Measurements from ENCODE around the gene RING1.
A peak's percentile ranks its signal among the peaks of the same experiment; 100 is the strongest.
"Not testable (repeated sequence)": the region's sequence is repeated elsewhere in the genome, so short reads cannot be mapped to it uniquely, and the experiment has no call there.

RING1 gene

DNA sequence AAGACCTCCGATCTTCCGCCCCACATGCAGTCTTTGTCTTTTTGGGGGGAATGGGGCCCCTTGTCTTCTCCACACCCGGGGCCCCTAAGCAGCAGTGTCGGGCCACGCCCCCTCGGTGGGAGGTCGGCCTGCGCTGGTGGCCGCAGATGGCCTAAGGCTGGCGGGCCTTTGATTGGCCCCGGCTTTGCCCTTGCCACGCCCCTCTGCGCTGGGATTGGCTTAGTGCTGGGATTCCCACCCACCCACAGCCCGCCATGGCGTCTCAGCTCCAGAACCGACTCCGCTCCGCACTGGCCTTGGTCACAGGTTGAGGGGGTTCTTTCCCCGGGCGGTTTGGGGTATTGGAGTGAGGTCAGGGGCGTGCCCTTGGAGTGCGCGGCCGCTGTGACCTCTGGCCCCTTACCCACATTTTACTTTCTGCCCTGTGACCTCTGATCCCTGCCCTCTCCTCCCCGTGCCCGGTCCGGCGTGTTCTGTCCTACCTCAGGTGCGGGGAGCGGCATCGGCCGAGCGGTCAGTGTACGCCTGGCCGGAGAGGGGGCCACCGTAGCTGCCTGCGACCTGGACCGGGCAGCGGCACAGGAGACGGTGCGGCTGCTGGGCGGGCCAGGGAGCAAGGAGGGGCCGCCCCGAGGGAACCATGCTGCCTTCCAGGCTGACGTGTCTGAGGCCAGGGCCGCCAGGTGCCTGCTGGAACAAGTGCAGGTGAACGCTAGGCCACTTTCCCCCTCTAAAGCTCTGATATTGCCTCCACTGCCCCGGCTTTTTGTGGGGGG, 3.7 kb upstream of the RING1 start, which contains the start of gene HSD17B8:
Gene HSD17B8, plus strand, starts transcription at position 241 of the 776 bp plus-strand sequence. Its CDS starts 14 bp downstream, at position 255.
- DNase-seq (ENCODE audit: low read depth, low spot score), result no peak
- H3K27ac ChIP-seq, result peak within 1 kb of the TSS; percentile 86

DNA sequence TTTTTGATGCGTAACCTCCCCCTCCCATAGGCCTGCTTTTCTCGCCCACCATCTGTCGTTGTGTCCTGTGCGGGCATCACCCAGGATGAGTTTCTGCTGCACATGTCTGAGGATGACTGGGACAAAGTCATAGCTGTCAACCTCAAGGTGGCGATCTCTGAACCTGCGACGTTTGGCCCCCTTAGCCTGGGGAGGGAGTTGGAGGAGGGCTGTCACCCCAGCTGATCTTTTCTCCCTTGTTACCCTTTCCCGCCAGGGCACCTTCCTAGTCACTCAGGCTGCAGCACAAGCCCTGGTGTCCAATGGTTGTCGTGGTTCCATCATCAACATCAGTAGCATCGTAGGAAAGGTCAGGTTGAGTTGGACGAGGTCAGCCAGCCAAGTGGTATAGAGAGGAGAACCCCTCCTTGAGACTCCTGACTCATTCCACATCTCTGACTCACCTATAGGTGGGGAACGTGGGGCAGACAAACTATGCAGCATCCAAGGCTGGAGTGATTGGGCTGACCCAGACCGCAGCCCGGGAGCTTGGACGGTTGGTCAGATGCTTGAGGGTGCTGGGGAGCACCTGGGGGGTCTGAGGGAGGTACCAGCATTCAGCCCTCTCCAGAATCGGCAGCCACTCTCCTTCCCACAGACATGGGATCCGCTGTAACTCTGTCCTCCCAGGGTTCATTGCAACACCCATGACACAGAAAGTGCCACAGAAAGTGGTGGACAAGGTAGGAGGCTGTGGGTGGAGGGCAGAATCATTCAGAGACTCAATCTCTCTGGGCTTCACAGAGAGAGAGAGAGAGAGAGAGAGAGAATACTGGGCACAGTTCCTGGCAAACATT, 2.9 kb upstream of the RING1 start:
- no peak for DNase-seq (ENCODE audit: low read depth, low spot score)
- H3K27ac ChIP-seq, result peak overlapping the region; percentile 86

DNA sequence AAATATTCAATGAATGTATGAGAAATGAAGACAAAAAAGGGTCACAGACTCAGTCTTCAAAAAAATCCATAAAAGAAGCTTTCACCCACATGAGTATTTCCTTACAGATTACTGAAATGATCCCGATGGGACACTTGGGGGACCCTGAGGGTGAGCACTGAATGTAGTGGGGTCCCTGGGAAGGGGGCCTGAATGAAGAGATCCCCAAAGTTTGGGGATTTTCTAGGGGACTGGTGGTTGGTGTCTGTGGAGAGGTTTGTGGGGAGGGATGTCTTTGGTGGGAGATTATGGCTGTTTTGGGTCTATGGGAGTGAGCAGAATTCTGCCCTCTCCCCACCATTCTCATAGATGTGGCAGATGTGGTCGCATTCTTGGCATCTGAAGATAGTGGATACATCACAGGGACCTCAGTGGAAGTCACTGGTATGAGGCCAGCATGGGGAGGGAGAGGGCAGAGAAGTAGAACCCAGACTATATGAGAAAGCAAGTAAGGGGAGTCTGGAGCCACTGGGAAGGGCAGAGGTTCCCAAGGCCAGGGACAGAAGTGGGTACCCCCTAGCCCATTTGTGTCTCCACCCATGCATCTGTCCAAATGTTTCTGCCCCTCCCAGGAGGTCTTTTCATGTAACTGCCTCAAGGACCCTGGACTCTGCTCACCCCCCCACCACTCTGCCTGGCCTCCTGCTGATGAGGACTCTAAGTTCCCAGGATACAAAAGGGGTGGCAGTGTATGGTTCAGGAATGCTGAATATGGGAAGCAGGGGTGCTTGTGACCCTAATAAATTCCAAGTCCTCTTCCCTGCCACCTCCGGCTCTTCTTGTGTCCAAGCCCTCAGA, 2.1 kb upstream of the RING1 start:
- no peak for DNase-seq (ENCODE audit: low read depth, low spot score)
- peak overlapping the region; percentile 86 for H3K27ac ChIP-seq

DNA sequence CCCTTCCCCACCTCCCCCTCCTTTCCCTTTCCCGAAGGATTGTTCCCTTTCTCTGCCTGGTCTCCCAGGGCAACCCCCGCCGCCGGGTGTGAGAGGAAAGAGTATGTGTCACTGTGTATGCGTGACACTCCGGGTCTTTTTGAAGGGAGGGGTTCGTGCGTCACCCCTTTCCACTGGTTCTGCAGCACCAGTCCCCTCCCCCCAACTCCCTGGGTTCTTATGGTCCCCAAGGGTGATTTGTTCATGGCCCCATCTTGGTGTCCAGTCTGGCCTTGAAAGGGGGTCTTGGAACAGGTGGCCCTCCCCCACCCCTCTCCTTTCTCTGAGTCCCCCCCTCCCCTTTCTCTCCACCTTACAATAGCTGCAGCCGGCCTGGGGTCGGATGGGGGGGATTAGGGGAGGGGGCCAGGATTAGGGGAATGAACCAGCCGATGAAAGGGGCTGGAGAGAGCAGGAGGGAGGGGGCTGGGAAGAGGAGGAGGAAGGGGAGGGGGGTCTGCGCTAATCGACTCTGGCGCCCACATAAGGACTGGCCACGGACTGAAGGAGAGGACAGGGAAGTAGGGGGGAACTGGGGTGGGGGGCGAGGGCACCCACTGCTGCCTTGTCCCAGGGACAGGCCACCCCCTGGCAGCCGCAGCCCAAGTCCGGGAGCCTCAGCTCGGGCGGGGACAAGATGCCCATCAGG, 1.3 kb upstream of the RING1 start:
- DNase-seq (ENCODE audit: low read depth, low spot score), result no peak
- peak overlapping the region; percentile 86 for H3K27ac ChIP-seq

DNA sequence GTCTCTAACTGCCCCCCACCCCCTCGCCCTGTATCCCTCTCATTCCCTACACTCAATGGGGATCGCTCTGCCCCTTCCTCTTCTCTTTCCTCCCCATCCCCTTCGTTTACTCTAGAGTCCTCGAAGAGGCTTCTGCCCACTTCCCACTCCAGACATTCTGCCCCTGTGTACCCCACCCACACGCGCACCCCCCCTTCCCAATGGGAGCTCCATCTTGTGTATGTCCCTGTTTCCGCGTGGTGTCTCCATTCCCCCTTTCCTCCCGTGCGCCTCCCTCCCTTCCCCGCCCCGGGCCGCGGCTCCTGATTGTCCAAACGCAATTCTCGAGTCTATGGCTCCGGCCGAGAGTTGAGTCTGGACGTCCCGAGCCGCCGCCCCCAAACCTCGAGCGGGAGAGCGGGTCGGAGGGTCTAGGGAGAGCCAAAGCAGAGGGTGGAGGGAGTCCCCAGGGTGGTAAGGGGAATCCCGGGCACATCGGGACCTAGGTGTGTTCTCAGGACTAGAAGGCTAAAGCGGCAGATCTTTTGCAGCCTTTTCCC, 679 bp upstream of the RING1 start:
- H3K27ac ChIP-seq, result peak overlapping the region; percentile 86
- DNase-seq (ENCODE audit: low read depth, low spot score), result no peak

DNA sequence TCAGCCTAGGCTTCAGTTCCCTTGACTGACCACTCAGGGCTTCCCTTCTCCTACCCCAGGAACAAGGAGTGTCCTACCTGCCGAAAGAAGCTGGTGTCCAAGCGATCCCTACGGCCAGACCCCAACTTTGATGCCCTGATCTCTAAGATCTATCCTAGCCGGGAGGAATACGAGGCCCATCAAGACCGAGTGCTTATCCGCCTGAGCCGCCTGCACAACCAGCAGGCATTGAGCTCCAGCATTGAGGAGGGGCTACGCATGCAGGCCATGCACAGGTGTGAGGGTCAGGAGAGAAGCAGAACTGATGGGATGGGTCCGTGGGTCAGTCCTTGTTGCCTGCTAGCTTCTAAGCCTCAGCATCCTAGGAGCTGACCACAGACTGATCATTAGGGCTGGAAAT, 1.6 kb downstream of the RING1 start:
- no peak overlapping the region for H3K27ac ChIP-seq
- no peak for DNase-seq (ENCODE audit: low read depth, low spot score)

DNA sequence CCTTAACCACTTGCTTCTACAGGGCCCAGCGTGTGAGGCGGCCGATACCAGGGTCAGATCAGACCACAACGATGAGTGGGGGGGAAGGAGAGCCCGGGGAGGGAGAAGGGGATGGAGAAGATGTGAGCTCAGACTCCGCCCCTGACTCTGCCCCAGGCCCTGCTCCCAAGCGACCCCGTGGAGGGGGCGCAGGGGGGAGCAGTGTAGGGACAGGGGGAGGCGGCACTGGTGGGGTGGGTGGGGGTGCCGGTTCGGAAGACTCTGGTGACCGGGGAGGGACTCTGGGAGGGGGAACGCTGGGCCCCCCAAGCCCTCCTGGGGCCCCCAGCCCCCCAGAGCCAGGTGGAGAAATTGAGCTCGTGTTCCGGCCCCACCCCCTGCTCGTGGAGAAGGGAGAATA, 2.8 kb downstream of the RING1 start:
- no peak for DNase-seq (ENCODE audit: low read depth, low spot score)
- no peak overlapping the region for H3K27ac ChIP-seq

DNA sequence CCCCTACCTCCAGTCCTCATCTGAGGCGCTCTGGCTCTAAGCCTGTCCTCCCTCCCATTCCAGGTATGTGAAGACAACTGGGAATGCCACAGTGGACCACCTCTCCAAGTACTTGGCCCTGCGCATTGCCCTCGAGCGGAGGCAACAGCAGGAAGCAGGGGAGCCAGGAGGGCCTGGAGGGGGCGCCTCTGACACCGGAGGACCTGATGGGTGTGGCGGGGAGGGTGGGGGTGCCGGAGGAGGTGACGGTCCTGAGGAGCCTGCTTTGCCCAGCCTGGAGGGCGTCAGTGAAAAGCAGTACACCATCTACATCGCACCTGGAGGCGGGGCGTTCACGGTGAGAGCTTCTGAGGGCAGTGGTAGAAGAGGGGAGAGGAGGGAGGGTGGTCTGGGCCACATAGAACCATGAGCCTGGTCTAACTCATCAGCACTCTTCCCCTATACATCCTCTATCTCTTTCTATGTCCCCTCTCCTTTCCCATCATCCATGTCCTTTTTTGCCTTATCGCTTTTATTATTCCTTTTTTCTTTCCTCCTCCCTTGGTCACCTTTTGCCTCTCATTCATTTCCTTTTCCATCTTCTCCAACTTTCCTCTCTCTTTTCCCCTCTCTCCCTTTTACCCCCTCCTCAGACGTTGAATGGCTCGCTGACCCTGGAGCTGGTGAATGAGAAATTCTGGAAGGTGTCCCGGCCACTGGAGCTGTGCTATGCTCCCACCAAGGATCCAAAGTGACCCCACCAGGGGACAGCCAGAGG, 3.5 kb downstream of the RING1 start:
- DNase-seq (ENCODE audit: low read depth, low spot score), result no peak
- H3K27ac ChIP-seq, result no peak overlapping the region

DNA sequence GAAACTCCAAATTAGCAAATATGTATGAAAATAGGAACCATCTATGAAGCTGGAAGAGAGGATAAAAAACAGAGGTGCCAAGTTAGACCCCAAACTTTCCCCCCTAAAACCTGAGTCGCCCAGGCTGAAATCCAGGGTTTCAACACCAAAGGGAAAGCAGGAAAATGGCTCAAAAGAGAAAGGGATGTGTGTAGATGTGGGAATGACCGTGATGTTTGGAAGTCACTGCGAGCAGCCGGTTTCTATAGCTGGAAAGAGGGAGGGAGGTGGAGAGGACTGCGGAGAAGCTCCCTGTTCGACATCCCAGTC, 4.5 kb downstream of the RING1 start:
- DNase-seq (ENCODE audit: low read depth, low spot score), result no peak
- H3K27ac ChIP-seq, result no peak overlapping the region

DNA sequence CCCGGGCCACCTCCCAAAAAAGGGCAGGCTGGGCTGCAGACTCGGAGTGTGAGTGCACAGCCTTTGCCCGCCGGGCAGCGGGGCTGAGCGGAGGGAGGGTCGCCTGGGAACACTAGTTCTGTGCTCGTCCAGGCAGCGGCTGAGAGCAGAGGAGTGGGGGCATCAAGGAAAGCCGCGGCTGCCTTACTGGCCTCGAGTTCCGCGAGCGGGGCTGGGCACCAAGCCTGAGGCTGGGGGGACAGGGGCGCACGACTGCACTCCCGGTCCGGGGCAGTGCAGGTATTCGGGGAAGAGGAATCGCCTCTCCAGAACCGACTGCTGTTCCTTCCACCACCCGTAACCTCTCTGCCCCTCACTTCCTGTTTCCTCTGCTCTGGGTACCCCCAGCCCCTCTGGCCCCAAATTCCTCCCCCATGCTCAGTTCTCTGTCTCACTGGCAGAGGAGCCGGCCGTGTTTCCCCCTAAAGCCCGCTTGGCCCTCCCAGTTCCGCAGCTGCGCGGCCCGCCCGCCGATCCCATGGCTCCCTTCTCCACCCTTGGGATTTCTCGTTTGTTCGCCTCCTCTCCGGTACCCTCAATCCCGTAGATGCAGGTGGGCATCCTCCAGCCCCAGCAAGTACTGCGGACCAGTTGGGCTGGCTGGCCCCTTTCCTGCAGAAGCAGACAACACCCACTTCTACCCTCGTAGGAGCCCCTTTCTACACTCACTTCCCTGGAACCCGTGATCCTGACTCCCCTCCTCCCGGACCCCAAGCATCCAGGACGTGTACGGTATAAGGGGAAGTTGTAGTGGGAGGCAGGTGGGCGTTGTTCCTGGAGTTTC, 5.1 kb downstream of the RING1 start:
- no peak overlapping the region for H3K27ac ChIP-seq
- DNase-seq (ENCODE audit: low read depth, low spot score), result no peak

DNA sequence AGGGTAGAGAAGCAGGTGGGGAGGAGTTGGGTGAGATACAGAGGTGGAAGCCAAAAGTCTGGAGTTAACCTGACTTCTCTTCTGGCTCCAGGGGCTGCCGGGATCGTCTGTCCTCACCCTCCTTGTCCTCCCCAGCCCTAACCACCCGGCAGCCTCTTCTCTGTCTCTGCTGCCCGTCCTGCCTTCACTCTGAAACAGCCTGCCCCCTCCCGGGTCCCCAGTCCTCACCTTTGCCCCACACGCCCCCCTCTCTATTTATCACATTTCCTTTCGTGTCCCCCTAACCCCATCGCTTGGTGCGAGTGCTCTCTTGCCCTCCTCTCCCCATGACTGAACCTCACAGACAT, 5.7 kb downstream of the RING1 start:
- no peak overlapping the region for H3K27ac ChIP-seq
- DNase-seq (ENCODE audit: low read depth, low spot score), result no peak

DNA sequence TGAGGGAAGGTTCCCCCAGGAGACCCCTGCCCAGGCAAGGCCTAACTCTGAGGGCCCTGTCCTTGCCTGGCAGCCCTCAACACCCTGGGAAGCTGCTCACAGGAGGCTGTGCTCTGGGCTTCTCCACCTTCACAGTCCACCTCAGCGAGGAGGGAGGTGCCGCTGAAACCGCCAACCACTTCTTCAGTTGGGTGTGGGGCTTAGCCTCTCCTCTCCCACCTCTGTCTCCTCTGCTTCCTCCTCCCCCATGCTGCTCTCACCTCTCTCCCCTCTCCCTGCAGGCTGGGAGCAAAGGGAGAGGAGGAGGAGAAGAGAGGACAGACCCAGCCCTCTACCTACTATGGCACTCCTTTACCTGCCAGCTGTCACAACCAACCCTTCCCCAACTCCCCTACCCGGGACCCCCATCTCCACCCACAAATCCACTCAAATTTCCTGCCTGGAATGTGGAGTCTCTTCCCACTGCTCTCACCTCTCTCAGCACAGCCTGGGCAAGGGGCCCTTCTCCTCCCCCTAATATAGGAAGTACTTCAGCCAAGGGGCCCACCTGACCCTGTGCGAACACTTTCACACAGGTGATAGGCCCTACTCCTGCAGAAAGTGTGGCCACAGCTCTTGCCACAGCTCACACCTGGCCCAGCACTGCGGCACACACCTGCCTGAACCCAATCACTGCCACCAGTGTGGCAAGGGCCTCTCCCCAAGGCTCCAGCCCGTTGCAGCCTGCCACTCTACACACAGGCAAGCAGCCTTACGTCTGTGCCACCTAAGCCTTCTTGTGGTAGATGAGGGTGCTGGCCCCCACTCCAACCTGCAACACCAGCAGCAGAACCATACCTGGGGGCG, 7.2 kb downstream of the RING1 start:
- no peak for DNase-seq (ENCODE audit: low read depth, low spot score)
- H3K27ac ChIP-seq, result no peak overlapping the region

DNA sequence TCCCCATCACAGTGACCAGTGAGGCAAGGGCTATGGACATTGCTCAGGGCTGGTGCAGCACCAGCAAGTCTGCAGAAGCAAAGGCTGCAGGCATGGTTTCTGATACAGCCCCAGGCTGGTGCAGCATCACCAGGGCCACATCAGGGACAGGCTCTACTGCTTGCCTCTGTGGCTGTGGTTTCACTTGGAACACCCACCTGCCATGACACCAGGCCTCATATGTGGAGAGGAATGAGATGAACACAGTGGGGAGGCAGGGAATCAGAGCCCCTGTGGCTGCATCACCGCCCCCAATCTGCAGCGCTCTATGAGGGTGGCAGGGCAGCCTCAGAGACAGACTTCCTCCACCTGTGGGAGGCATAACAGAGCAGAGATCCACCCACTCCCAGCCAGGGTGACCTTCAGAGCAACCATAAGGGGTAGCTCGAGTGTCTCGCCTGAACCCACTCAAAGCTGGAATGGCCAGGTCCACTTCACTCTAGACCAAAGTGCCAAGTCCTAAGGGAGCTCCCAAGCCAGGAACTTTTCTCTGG, 7.9 kb downstream of the RING1 start:
- H3K27ac ChIP-seq, result no peak overlapping the region
- no peak for DNase-seq (ENCODE audit: low read depth, low spot score)

DNA sequence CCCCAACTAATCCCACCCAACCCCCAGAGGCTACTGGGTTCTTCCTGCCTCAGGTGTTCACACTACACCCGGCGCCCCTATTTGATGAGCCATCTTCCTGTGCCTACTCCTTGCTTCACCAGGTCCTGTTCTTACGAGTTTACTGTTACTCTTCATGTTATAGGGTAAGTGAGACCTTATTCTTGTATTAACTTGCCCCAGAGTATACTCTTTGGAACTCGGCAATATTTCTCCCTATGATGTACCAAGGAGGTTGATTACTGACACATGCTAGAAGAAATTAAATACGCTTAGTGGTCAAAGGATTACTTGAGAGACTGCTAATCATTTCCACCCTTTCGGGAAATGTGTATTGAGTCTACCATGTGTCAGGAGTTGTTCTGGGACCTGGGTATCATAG, 8.9 kb downstream of the RING1 start:
- DNase-seq (ENCODE audit: low read depth, low spot score), result no peak
- peak overlapping the region; percentile 58 for H3K27ac ChIP-seq

DNA sequence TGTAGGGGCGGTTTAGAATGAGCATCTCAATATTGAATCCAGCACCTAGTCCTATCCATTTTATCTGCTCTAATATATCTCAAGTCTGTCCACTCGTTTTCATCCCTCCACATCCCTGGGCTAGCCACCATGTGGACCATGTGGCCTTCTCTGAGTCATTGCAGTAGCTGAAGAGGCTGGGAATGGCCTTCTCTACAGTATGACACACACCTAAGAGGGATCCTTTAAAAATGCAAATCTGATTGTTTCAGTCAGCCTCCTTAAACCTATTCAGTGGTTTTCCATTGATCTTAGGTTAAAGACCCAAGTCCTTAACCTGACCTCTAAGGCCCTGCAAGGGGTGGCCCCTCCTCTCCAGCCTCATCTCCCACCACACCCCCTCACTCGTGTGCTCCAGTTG, 9.4 kb downstream of the RING1 start:
- DNase-seq (ENCODE audit: low read depth, low spot score), result no peak
- H3K27ac ChIP-seq, result peak overlapping the region; percentile 58

DNA sequence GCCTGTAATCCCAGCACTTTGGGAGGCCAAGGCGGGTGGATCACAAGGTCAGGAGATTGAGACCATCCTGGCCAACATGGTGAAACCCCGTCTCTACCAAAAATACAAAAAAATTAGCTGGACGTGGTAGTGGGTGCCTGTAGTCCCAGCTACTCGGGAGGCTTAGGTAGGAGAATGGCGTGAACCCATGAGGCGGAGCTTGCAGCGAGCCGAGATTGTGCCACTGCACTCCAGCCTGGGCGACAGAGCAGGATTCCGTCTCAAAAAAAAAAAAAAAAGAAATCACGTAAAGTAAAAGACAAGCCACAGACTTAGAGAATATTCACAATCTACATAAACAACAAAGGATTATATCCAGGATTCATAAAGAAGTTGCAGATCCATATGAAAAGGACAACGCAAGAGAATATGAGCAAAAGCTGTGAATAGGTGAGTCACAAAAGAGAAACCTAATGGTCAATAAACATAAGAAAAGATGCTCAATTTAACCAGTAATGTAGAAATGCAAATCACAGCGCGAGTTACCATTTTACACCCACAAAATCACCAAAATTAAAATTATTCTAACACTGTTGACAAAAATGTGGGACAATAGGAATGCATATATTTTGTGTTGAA, 18.3 kb downstream of the RING1 start:
- H3K27ac ChIP-seq; DNase-seq (ENCODE audit: low read depth, low spot score): not testable (repeated sequence)

DNA sequence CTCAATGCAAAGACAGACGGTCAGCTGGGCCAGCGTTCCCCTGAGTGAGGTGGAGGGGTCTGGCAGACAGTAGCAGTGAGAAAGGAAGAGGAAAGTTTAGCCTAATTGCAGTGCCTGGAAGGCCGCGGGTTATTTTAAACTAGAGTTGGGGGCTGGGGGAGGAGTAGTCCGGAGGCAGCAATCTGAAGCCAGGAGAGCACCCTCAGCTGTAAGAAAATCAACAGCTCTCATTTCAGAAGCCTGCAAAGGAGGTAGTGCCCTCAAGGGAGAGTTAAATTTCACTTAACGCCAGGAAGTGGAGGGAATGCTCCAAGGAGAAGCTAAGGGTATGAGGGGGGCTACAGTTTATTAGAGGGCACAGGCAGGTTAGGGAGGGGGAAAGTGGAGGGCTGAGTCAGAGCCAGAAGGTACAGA, 26.9 kb downstream of the RING1 start:
- no peak for DNase-seq (ENCODE audit: low read depth, low spot score)

More for the DNA sequence above, 26.9 kb downstream of the RING1 start:
- no peak overlapping the region for H3K27ac ChIP-seq

Measured in epithelial cell of prostate (primary cell).